Adrenal gland (tissue), 5 donors: ENCODE data around the gene CCDC170.

Experiments
- POLR2A ChIP-seq, 2 donors: fragments of 450-650 bp; IDR thresholded peaks; one replicate each; pipeline ENCODE4 v1.6.1; 2017; ENCODE audit warnings: antibody characterized with exemption in 2 of 2, mild to moderate bottlenecking in 2 of 2, moderate library complexity in 1 of 2
- TF ChIP-seq, protein P1 (sequence below), 6 experiments: fragments of 450-650 bp in 4 of 6; fragments of 200-600 bp in 2 of 6; sonication (generic) in 1 of 6; IDR thresholded peaks; 1 replicate in 5 of 6; 2 replicates in 1 of 6; pipeline versions ENCODE4 v1.5.1 to v1.8.0; 2016 to 2021; ENCODE audit warnings: antibody characterized with exemption in 6 of 6, mild to moderate bottlenecking in 2 of 6, moderate library complexity in 1 of 6
- donor health status: DM: no; HTN: no; CAD: no.

DNA sequence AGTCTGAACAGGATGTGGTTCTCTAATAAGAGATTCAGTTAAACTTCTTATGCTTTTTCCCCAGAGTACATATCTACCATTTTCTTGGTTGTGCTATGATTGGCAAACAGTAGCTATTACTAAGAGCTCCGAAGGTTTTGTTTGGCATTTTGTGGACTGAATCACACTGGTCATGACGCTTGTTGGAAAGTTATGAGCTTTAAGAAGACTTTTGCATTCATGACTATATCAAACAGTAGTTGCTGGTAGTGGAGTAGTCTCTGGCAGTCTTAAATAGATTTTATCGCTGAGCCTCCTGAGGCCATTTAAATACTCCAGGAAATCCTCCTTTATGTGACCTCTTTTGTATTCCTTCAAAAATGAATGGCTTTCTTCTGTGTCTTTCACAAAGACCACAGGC, 40.8 kb downstream of the CCDC170 start:
- no peak for TF ChIP-seq POLR2A (IDR thresholded peaks at IDR 0.05)
- TF ChIP-seq, protein P1, sequence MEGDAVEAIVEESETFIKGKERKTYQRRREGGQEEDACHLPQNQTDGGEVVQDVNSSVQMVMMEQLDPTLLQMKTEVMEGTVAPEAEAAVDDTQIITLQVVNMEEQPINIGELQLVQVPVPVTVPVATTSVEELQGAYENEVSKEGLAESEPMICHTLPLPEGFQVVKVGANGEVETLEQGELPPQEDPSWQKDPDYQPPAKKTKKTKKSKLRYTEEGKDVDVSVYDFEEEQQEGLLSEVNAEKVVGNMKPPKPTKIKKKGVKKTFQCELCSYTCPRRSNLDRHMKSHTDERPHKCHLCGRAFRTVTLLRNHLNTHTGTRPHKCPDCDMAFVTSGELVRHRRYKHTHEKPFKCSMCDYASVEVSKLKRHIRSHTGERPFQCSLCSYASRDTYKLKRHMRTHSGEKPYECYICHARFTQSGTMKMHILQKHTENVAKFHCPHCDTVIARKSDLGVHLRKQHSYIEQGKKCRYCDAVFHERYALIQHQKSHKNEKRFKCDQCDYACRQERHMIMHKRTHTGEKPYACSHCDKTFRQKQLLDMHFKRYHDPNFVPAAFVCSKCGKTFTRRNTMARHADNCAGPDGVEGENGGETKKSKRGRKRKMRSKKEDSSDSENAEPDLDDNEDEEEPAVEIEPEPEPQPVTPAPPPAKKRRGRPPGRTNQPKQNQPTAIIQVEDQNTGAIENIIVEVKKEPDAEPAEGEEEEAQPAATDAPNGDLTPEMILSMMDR (IDR thresholded peaks at IDR 0.05) = no peak
